ENCODE data around the gene RPS6KA2. TPM values are rescaled to one million over a fixed set of nuclear protein-coding genes. Genes with fewer than 3 reads are reported as not detected.

Gene RPS6KA2
- polyA plus RNA-seq, 6 donors from 2014 or later: 2.1 to 5.4 (median 4.6) TPM

DNA sequence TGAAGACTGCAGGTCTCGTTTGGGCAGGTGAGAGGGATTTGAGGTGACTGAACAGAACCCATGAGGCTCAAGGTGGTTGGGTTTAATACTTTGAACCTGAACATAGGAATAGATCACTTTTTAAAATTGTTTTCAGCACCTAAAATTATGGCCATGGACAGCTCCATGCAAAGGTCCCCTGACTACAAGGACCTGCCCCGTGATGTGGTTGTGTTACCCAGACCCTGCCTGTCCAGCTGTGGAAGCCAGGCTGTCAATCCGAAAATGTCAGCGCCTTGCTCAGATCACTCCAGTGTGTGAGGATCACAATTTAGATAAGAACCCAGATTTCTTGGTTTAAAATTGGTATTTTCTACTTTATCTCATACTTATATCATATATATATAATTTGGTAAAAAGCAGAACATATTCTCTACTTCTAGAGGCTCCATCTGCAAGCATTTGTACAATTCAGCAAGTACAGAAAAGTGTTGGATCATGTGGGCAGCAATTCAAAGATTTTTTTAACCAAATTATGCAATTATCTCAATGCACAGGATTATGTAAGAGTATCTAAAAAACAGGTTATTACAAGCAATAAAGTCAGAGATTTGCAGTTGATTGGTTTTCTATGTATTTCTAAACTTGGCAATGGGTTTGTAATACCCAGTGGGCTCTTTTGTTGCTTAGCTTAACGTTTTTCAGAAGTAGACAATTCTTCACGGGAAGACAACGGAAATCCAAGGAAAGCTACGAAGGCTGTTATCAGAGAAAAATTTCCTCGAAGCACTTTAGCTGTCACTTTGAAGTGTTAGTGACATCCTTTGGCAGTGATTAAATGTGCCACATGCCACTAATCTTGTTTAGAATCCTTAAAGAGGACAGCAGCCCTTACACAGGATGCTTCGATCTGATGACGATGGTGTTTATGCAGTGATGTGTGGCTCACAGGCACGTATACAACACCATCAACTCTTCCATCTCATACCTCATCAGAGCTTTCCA, 24.1 kb upstream of the RPS6KA2 start:
- Mint-ChIP-seq H3K36me3 (no peaks in the 10 kb centered on the region), H3K9me3 (no peaks in the 10 kb centered on the region), H3K27me3 (peaks cover 0 to 9% (median 0%) of the 10 kb centered on the region in 3 donors), H3K4me3 (peak overlapping the region in 1 of 8 donors; percentile 63), H3K27ac (no peak overlapping the region), H3K4me1 (no peaks in the 10 kb centered on the region)
- ATAC-seq (ENCODE audit: low read depth in 2 of 2): no peak
- no peak for DNase-seq

- Mint-ChIP-seq H3K27ac (no peak overlapping the region), H3K4me3 (no peak overlapping the region), H3K4me1 (no peaks in the 10 kb centered on the region)
Measured at GRCh38 chr6:166650047-166650446, 23.0 kb upstream of the RPS6KA2 start.

GRCh38 chr6:166648846-166649245, 21.8 kb upstream of the RPS6KA2 start:
- DNase-seq (no peak), ATAC-seq (ENCODE audit: low read depth in 2 of 2) (no peak)
- Mint-ChIP-seq H3K9me3 (peaks cover 0 to 13% (median 6%) of the 10 kb centered on the region in 7 donors), H3K27ac (no peak overlapping the region), H3K27me3 (peaks cover 5 to 28% (median 7%) of the 10 kb centered on the region in 3 donors), H3K4me3 (no peak overlapping the region), H3K36me3 (peaks cover 0 to 4% of the 10 kb centered on the region in 2 donors), H3K4me1 (no peaks in the 10 kb centered on the region)

More at GRCh38 chr6:166650047-166650446, 23.0 kb upstream of the RPS6KA2 start:
- Mint-ChIP-seq H3K9me3 (peaks cover 0 to 2% (median 0%) of the 10 kb centered on the region in 7 donors), H3K36me3 (no peaks in the 10 kb centered on the region), H3K27me3 (peaks cover 5 to 17% (median 5%) of the 10 kb centered on the region in 3 donors)
- ATAC-seq (ENCODE audit: low read depth in 2 of 2) (no peak), DNase-seq (no peak)

GRCh38 chr6:166647896-166648295, 20.8 kb upstream of the RPS6KA2 start:
- no peak overlapping the region for H3K4me3 Mint-ChIP-seq
- H3K27me3 Mint-ChIP-seq: peaks cover 5 to 28% (median 12%) of the 10 kb centered on the region in 3 donors
- H3K4me1 Mint-ChIP-seq: no peaks in the 10 kb centered on the region
- H3K27ac Mint-ChIP-seq: no peak overlapping the region
- H3K36me3 Mint-ChIP-seq: peaks cover 0 to 8% of the 10 kb centered on the region in 2 donors
- DNase-seq (no peak), ATAC-seq (ENCODE audit: low read depth in 2 of 2) (no peak)
- H3K9me3 Mint-ChIP-seq: peaks cover 0 to 22% (median 14%) of the 10 kb centered on the region in 7 donors

GRCh38 chr6:166646716-166647115, 19.7 kb upstream of the RPS6KA2 start:
- Mint-ChIP-seq H3K36me3 (peaks cover 7 to 16% of the 10 kb centered on the region in 2 donors), H3K4me3 (no peak overlapping the region), H3K4me1 (no peaks in the 10 kb centered on the region), H3K9me3 (peaks cover 0 to 30% (median 22%) of the 10 kb centered on the region in 7 donors), H3K27ac (no peak overlapping the region), H3K27me3 (peaks cover 13 to 34% (median 14%) of the 10 kb centered on the region in 3 donors)
- DNase-seq: no peak
- ATAC-seq (ENCODE audit: low read depth in 2 of 2): no peak

DNA sequence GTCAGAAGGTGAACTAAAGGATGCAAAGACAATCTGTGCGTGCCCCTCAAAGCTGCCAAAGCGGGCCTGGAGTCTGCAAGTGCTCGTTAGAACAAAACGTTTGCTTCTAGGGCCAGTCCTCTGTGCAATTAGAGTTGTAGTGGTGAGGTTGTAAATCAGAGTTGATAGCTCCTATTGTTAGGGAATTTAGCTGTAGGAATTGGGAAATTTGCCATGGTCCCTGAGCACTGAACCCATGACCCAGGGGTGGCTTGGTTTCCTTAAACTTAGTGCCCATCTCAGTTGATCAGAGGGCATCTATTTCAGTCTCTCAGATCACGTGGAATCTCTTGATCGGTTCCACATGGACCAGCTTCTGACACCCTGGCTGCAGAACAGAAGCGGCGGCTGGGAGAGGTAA, 18.8 kb upstream of the RPS6KA2 start:
- Mint-ChIP-seq H3K27me3 (peaks cover 14 to 42% (median 18%) of the 10 kb centered on the region in 3 donors), H3K4me3 (no peak overlapping the region), H3K27ac (no peak overlapping the region), H3K36me3 (peaks cover 9 to 16% of the 10 kb centered on the region in 2 donors), H3K9me3 (peaks cover 0 to 31% (median 23%) of the 10 kb centered on the region in 7 donors), H3K4me1 (no peaks in the 10 kb centered on the region)
- ATAC-seq (ENCODE audit: low read depth in 2 of 2) (no peak), DNase-seq (no peak)

- Mint-ChIP-seq H3K27ac (no peak overlapping the region), H3K4me3 (no peak overlapping the region)
Measured at GRCh38 chr6:166644681-166645080, 17.6 kb upstream of the RPS6KA2 start.

GRCh38 chr6:166643891-166644590, 17.0 kb upstream of the RPS6KA2 start:
- ATAC-seq (ENCODE audit: low read depth in 2 of 2): no peak
- Mint-ChIP-seq H3K36me3 (peaks cover 16 to 17% of the 10 kb centered on the region in 2 donors), H3K27me3 (peaks cover 30 to 61% (median 36%) of the 10 kb centered on the region in 3 donors), H3K4me1 (peaks cover 8 to 16% (median 11%) of the 10 kb centered on the region in 3 donors), H3K4me3 (no peak overlapping the region), H3K9me3 (peaks cover 0 to 31% (median 23%) of the 10 kb centered on the region in 7 donors), H3K27ac (no peak overlapping the region)
- DNase-seq: no peak

More at GRCh38 chr6:166644681-166645080, 17.6 kb upstream of the RPS6KA2 start:
- Mint-ChIP-seq H3K36me3 (peaks cover 16 to 17% of the 10 kb centered on the region in 2 donors), H3K9me3 (peaks cover 0 to 31% (median 23%) of the 10 kb centered on the region in 7 donors), H3K27me3 (peaks cover 23 to 54% (median 30%) of the 10 kb centered on the region in 3 donors), H3K4me1 (peaks cover 4 to 11% (median 8%) of the 10 kb centered on the region in 3 donors)
- DNase-seq (no peak), ATAC-seq (ENCODE audit: low read depth in 2 of 2) (no peak)

GRCh38 chr6:166642646-166643045, 15.6 kb upstream of the RPS6KA2 start:
- no peak for DNase-seq
- Mint-ChIP-seq H3K4me3 (no peak overlapping the region), H3K4me1 (peaks cover 17 to 25% (median 19%) of the 10 kb centered on the region in 3 donors), H3K27ac (no peak overlapping the region), H3K36me3 (peaks cover 16 to 17% of the 10 kb centered on the region in 2 donors), H3K9me3 (peaks cover 0 to 31% (median 23%) of the 10 kb centered on the region in 7 donors), H3K27me3 (peaks cover 39 to 74% (median 41%) of the 10 kb centered on the region in 3 donors)
- no peak for ATAC-seq (ENCODE audit: low read depth in 2 of 2)

- peaks cover 0 to 31% (median 23%) of the 10 kb centered on the region in 7 donors for H3K9me3 Mint-ChIP-seq
- ATAC-seq (ENCODE audit: low read depth in 2 of 2): peak in 1 of 2 donors; percentile 16
- peaks cover 16 to 17% of the 10 kb centered on the region in 2 donors for H3K36me3 Mint-ChIP-seq
- H3K27me3 Mint-ChIP-seq: peaks cover 52 to 91% (median 59%) of the 10 kb centered on the region in 3 donors
- no peak overlapping the region for H3K4me3 Mint-ChIP-seq
- H3K4me1 Mint-ChIP-seq: peaks cover 19 to 31% (median 21%) of the 10 kb centered on the region in 3 donors
- H3K27ac Mint-ChIP-seq: no peak overlapping the region
- DNase-seq: no peak
Measured at GRCh38 chr6:166640342-166641043, 13.4 kb upstream of the RPS6KA2 start.

GRCh38 chr6:166639921-166640320, 12.9 kb upstream of the RPS6KA2 start:
- H3K9me3 Mint-ChIP-seq: peaks cover 0 to 31% (median 23%) of the 10 kb centered on the region in 7 donors
- H3K4me3 Mint-ChIP-seq: no peak overlapping the region
- H3K27me3 Mint-ChIP-seq: peaks cover 46 to 91% (median 61%) of the 10 kb centered on the region in 3 donors
- ATAC-seq (ENCODE audit: low read depth in 2 of 2) (no peak), DNase-seq (no peak)
- H3K36me3 Mint-ChIP-seq: peaks cover 16 to 17% of the 10 kb centered on the region in 2 donors
- H3K27ac Mint-ChIP-seq: no peak overlapping the region
- H3K4me1 Mint-ChIP-seq: peaks cover 19 to 31% (median 21%) of the 10 kb centered on the region in 3 donors

GRCh38 chr6:166638573-166638964, 11.5 kb upstream of the RPS6KA2 start:
- H3K36me3 Mint-ChIP-seq: peaks cover 9 to 24% of the 10 kb centered on the region in 2 donors
- H3K4me3 Mint-ChIP-seq: peak overlapping the region in 2 of 8 donors; percentile 23 to 58
- ATAC-seq (ENCODE audit: low read depth in 2 of 2) (peak; percentile 71 to 80), DNase-seq (peak; percentile 26)
- peaks cover 19 to 31% (median 21%) of the 10 kb centered on the region in 3 donors for H3K4me1 Mint-ChIP-seq
- peaks cover 47 to 86% (median 68%) of the 10 kb centered on the region in 3 donors for H3K27me3 Mint-ChIP-seq
- H3K27ac Mint-ChIP-seq: no peak overlapping the region
- H3K9me3 Mint-ChIP-seq: peaks cover 2 to 19% (median 13%) of the 10 kb centered on the region in 7 donors

Measured in naive B cell (primary cell).